ENCODE measurements around the gene VARS1. TPM values are rescaled to one million over a fixed set of nuclear protein-coding genes. Genes with fewer than 3 reads are reported as not detected.

Gene VARS1
- total RNA-seq, 1 donor from 2014 or later, result 49.7 TPM

DNA sequence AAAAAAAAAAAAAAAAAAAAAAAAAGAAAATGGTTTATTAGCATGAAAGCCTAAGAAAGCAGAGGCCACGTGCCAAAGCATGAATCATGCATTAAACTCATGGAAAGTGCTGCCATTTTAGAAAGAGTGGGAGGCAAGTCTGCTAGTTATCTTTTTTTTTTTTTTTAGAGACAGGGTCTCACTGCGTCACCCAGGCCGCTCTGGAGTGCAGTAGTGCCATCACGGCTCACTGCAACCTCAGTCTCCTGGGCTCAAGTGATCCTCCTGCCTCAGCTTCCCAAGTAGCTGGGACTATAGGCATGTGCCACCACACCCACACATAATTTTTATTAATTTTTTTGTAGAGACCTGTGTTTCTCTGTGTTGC lies 23.6 kb downstream of the VARS1 start:
- no peak for DNase-seq (ENCODE audit: low spot score)

DNA sequence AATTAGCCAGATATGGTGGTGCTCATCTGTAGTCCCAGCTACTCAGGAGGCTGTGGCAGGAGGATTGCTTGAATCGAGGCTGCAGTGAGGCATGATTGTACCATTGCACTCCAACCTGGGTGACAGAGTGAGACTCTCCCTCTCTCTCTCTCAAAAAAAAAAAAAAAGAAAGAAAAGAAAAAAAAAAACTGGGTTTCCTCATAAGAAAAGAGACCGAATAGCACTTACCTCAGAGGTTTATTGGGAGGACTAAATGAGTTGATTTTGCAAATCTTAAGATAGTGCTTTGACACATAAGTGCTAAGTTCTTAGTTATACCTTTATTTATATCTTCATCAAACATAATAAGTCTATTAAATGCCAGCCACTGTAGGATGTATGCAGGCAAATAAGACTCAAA lies 24.7 kb downstream of the VARS1 start:
- DNase-seq (ENCODE audit: low spot score), result no peak

DNA sequence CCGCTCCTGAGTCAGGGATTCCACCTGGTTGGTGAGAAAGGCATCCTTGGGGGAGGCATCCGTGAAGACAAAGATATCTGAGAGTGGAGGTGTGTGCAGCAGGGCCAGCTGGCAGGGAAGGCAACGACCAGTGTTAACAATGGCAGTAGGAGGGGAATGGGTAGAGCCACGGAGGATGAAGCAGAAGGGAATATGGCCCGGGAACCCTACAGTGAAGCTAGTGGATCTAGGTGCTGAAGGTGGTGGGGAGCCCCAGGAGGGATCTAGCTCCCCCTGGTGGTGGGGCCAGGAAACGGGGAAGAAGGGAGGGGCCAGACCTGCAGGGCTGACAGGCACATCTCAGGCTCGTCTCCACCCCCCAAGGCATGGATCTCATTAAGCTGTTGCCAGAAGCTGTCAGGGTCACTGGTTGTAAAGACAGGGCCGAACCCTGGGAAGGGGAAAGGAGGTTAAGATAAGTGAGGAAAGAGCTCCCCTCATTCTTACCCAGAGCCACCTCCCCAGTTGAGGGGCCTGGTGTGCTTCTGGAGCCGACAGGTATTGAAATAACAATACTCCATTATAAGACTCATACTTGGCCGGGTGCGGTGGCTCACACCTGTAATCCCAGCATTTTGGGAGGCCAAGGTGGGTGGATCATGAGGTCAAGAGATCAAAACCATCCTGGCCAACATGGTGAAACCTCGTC lies 25.7 kb downstream of the VARS1 start:
- DNase-seq (ENCODE audit: low spot score), result peak; percentile 79

DNA sequence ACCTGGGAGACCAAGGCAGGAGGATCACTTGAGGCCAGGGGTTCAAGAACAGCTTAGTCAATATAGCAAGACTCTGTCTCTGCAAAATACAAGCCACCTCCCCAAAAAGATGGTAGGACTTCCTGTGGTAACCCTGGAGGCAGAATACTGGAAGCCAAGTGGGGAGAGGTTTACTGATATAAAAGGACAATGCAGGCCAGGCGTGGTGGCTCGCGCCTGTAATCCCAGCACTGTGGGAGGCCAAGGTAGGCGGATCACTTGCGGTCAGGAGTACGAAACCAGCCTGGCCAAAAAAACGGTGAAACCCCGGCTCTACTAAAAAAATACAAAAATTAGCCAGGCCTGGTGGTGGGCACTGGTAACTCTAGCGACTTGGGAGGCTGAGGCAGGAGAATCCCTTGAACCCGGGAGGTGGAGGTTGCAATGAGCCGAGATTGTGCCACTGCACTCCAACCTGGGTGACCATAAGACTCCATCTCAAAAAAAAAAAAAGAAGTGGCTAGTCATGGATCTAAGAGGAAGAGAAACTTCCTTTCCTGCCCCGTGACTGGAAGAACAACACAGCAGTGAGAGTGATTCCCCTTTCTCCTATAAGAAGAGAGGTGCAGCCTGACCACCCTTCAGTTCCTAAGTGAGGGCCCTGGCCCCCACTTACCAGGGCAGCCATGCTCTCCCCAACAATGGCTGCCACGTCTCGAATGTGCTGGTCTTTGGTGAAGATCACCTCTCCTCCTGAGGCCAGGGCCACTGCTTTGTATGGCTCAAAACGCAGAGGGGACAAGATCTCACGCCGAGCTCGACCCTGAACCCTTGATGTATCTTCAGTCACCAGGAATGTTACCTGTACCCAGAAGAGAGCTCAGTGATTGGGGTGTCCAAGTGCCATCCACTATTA lies 26.9 kb downstream of the VARS1 start:
- DNase-seq (ENCODE audit: low spot score), result no peak

DNA sequence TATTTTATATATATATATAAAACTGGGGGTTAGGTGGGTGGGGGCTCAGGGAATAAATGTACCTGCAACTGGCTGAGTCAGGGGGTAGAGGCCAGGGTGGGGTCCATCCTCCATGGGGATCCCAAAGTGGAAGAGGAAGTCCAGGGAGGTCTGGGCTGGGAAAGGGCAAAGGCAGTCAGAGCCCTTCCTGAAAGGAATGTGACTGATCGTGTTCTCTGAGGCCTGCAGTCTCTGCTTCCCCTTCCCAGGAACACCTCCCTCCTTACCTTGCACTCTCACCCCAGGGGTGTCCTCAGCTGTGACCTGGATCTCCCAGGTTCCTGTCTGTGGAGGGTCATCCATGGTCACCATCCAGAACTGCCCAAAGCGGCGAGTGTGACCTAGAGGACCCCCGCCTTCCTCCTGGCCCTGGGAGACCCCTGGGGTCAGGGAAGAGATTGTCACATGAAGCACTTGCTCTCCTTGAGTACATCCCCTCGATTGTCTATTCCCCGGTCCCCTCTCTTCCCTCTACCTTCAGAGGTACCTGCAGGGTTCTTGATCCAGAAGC lies 28.4 kb downstream of the VARS1 start:
- DNase-seq (ENCODE audit: low spot score), result no peak

DNA sequence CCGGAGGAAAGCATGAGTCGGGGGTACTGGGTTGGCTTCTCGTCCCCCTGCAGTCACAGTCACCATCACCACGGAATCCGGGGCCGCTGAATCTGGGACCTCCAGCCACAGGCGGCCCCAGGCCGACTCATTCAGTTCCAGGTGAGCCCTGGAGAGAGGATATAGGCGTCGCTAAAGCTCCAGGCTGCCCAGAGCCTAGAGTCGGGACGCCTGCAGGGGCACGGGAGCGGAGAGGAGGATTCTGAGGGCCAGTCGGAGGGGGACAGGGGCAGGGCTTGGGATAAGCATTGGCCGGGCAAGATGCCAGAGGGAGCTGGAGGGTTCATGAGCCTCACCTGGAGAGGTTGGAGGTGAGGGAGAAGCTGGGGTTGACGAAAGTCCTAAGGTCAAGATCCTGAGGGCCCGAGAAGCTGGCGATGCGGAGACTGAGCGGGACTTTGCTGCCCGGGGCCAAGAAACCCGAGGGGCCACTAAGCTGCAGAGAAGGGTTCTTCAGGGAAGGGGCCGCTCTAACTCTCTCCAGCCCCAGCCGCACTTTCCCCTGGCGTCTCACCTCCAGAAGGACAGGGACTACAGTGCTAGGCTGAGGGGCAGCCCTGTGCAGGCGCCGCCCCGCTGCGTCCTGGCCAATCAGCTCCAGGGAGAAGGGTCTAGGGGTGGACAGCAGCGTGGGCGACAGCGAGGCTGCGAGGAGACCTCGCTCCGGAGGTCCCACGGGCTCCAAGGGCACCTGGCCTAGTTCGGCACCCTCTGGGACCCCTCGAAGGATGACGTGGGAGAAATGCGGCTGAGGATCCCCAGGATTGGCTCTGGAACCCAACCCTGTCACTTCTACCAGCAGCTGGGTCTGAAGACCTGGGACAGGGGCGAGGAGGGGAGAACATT lies 29.4 kb downstream of the VARS1 start:
- DNase-seq (ENCODE audit: low spot score), result no peak

DNA sequence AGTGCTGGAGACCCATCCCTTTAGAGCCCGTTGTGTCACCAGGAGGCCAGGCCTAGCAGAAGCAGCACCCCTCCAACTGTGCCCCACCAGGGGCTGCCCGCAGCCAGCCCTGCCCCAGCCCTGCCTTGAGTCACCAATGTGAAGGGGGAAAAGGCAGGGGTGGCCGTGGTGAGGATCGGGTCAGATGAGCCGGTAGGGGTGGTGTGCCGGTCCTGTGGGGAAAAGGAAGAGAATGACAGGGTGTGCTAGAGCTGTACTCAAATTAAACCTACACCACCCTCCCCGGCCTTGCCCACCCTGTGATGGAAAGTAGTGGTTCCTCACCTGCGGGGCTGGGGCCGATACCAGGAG lies 30.0 kb downstream of the VARS1 start:
- no peak for DNase-seq (ENCODE audit: low spot score)

DNA sequence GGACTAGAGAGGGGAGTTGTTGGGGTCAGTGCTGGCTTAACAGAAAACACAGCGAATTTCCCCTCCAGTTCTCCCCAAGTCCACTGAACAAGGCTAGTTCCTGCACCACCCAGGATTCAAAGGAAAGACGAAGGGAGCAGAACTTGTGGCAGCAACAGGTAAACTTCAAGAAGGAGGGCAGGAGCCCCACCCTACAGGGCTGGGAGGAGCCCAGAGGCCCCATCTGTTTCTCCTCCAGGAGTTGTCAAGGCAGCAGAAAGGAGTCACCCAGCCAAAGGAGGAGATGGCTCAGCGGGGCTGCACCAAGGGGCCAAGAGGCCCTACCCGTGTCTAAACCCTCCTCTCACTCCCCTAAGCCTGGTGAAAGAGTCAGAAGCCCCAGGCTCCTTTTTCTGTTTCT lies 31.4 kb downstream of the VARS1 start:
- DNase-seq (ENCODE audit: low spot score), result no peak

DNA sequence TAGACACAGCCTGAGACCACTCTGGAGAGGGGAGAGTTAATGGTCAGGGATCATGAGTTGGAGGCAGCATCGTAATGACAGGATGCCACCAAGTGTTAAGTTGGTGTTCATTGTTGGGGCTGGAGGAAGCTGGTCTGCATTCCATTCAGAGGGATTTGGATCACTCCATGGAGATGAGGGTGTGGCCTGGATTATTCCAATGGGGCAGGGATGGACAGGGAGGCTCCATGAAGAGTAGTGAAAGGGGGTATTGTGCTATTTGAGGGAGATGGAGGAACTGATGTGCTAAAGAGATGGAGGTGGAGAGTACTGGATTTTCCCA lies 32.0 kb downstream of the VARS1 start:
- no peak for DNase-seq (ENCODE audit: low spot score)

DNA sequence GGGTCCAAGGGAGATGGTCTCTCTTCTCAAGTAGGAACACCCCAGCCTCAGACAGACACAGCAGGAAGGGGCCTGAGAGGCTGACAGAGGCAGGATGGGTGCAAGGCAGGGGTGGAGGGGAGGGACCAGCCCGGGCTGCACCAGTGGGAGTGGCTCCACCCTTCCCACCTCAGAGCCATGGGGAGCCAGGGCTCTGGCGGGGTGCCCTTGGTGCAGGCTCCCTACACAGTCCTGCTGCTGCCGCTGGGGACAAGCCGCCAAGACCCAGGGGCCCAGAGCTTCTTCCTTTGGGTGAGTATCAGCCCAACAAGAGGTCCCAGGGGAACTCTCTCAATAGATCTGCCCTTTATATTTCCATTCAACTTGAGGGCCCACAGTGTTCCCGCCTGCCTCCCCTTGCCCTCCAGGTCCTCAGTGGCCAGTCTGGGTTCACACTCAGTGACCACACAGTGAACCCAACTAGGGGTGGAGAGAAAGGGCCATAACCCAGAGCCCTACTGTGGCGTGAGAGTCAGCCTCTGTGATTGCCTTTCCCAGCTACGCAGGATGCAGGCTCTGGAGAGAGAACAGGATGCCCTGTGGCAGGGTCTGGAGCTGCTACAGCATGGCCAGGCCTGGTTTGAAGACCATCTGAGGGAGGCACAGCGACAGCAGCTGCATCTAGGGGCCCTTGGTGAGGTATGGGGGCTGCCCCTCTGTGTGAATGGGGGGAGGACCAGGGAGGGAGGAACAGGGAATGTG lies 32.5 kb downstream of the VARS1 start:
- DNase-seq (ENCODE audit: low spot score), result no peak

DNA sequence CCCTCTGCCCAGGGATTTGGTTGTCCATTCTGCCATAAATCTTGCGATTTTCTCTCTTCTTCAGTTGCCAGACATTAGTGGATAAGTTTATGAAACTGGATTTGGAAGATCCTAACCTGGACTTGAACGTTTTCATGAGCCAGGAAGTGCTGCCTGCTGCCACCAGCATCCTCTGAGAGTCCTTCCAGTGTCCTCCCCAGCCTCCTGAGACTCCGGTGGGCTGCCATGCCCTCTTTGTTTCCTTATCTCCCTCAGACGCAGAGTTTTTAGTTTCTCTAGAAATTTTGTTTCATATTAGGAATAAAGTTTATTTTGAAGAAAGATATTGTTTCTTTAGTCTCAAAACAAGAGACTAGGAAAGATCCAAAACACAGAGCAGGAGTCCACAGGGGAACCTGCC lies 33.2 kb downstream of the VARS1 start, which contains the start of gene SAPCD1:
Gene SAPCD1, plus strand, starts transcription at position 301 of the 400 bp plus-strand sequence. CDS start 399 bp downstream, outside the sequence.
- no peak for DNase-seq (ENCODE audit: low spot score)

DNA sequence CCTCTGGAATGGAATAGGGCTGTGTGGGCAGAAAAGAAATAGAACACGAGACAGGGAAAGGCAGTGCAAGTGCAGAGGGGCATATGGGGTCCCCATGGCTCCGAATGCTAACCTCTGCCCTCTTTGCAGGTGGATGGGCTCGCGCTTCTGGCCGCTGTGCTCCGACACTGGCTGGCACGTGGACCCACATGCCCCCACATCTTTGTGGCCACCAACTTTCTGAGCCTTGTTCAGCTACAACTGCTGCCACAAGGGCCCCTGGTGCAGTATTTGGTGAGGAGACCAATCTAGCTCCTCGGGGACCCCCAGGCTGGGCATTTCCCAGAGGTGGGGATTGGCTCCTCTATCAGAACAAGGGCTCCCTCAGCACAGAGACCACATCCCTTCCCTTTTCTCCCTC lies 34.2 kb downstream of the VARS1 start:
- no peak for DNase-seq (ENCODE audit: low spot score)

DNA sequence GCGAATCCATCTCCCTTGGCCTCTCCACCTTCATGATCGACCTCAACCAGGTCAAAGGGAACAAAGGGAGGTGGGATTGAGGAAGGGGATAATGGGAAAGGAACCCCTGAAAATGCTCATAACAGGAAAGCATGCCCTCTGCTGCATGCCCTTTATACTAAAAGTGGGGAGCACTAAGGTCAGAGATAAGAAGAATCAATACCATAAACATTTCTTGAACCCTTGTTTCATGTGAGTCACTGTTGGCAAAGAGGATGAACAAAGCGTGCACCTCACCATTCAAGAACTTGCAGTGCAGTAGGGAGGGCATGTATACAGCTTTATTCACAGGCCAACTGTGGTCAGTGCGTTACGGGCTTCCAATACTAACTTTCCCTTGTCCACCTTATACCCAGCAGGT lies 34.8 kb downstream of the VARS1 start:
- DNase-seq (ENCODE audit: low spot score), result no peak

DNA sequence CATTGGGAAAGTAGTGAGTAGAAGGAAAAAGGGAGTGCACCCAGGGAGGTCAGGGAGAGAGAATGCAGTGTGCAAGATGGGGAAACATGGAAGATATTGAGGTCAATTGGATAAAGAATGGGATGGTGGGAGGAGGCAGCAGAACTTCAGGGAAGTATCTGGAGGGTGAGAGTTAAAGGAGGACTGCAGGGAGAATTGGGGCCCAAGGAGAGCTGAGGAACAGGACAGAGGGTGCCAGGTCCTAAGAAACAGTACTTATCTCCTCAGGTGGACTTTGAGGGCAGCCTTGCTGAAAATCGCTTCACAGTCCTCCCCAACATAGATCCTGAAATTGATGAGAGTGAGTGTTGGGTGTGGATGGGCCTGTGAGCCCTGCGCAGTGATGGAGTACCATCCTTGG lies 37.3 kb downstream of the VARS1 start:
- no peak for DNase-seq (ENCODE audit: low spot score)

DNA sequence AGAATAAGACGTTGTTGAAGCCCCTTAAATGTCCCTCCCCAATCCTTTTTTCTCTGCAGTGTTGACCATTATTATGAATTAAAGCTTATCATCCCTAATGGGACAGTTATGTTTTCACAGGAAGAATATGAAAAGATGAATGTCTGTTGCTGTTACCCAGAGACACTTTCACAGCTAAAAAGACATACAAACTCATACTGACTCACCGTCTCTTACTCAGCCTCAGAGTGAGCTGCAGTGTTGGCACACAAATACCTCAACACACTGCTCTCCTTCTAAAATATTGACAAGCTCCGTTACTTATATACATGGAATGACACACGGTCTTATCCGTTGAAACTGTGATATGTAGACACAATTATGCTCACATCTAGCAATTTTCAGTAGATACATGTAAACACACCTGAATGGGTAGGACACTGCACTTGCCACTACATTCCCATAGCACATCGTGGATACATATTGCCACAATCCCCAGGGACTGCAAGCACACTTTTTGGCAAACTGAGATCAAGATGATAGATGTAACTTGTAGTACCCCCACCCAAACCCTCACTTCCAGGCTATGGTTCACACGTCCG lies 42.7 kb downstream of the VARS1 start:
- no peak for DNase-seq (ENCODE audit: low spot score)

DNA sequence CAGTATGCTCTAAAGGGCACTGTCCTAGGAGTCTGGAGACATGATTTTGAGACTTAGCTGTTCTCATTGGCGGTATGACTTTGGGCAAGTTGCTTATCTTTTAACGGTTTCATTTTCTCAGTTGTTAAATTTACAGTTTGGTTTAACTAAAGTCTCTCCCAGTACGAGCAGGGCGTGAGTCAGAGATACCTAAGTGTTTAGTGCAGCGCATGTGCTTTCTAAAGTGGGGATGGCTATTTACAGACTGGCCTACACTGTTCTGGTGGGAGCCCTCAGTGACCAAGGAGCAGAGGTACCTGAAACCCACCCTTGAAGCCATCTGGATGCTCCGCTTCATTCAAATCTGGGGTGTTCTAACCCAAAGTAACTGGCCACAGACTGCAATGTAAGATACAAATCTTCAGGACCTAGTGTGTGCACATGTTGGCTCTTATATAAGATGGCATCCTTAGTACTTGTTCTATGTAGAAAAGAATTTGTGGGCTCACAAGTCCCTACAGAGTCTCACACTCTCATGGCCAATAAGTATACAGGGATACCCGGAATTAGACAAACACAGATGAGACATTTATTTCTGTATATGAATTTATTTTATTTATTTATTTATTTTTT lies 45.0 kb downstream of the VARS1 start:
- DNase-seq (ENCODE audit: low spot score), result no peak

DNA sequence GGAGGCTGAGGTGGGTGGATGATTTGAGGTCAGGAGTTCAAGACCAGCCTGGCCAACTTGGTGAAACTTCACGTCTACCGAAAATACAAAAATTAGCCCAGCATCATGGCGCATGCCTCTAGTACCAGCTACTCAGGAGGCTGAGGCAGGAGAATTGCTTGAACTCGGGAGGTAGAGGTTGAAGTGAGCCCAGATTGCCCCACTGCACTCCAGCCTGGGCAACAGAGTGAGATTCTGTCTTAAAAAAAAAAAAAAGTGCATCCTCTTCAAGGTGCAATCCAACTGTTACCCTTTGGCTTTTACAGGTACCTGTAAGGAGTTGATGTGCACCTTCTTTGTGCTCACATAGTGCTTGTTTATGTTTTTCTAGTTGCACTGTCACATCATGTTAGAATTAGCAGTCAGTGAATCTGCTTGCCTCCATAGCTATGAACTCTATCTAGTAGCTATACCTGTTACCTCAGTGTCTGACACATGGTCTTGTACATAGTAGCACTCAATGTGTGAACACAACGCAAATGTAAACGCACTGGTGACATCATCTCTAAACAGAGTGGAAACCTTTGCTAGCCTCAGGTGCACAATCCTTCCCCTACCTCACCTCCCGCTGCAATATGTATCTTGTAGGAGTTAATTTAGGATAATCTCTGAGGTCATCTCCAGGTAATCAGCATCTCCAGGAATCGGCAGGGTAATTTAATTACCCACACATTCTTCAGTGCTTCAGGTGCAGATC lies 46.1 kb downstream of the VARS1 start:
- no peak for DNase-seq (ENCODE audit: low spot score)
